ENCODE results near the gene PPP1R18.
"Not testable (repeated sequence)": the region's sequence is repeated elsewhere in the genome, so short reads cannot be mapped to it uniquely, and the experiment has no call there.

The PPP1R18 gene

DNA sequence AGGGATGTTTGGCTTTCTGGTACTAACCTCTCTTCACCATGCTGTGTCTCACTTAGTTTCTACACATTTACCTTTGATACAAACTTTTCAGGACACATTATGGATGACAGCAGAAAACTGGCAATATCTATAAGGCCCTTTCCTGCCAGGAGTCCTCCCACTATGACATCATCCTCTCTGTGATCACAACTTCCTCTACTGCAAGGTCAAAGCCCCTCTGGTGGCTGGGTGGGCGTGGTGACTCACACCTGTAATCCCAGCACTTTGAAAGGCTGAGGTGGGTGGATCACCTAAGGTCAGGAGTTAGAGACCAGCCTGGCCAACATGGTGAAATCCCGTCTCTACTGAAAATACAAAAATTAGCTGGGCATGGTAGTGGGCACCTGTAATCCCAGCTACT is 20.1 kb downstream of the PPP1R18 start:
- DNase-seq (ENCODE audit: low spot score): not testable (repeated sequence)

DNA sequence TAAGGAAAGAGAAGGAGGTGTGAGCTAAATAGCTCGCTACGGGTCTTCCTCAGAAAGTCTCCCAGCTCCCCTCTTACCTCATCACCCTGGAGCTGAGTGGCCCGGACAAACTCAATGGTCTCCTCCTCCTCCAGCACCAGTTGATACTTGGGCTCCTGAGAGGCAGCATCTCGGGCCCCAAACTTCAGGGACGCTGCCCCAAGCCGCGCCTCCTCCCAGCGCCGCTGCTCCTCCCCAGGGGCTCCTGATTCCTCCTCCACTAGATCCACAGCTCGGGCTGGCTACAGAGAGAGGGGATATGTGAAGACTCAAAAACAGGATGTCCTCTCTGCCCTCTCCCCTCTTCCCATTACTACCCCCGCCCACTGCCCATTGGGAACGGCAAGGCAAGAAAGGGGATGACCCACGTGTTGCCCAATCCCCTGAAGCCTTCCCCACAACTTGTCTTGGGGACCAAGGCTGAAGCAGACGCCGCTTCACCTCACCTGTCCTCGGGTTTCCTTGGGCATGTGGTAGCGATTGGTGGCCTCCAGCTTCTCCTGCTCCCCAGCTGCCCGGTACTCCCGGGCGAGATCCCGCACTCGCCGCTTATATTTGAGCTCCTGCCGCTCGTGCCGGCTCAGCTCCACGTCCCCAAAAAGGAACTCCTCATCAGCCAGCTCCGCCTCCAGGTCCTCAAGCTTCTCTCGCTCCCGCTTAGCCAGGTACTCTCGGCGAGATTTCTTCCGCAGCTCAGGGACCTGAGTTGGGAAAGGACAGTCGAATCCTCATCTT is 21.3 kb downstream of the PPP1R18 start:
- DNase-seq (ENCODE audit: low spot score): no peak

DNA sequence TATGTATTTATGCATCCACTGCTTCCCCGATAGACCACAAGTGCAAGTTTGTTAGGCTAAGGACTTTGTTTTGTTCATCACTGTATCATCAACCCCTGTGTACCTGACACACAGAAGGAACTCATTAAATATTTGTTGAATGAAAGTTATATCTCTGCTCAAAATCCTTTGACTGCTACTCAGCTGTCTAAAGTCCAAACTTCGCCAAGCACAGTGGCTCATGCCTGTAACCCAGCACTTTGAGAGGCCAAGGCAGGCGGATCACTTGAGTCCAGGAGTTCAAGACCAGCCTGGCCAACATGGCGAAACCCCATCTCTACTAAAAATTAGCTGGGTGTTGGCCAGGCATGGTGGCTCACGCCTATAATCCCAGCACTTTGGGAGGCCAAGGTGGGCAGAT is 28.5 kb downstream of the PPP1R18 start:
- not testable (repeated sequence) for DNase-seq (ENCODE audit: low spot score)

DNA sequence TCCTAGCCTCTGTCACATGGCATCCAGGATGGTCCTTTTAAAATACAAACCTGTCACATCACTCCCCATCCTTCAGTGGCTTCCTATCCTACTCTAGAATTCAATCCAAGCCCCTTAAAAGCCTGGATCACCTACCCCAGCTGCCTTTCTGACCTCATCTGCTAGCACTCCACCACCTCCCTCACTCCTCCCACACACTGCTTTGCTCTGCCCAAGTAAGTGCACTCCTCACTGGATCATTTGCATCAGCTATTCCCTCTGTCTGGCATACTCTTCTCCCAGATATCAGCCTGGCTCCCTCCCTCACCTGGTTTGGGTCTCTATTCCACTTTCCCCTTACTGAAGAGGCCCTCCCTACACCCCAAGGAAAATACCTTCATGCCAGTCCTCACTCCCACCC is 29.0 kb downstream of the PPP1R18 start:
- DNase-seq (ENCODE audit: low spot score): no peak

DNA sequence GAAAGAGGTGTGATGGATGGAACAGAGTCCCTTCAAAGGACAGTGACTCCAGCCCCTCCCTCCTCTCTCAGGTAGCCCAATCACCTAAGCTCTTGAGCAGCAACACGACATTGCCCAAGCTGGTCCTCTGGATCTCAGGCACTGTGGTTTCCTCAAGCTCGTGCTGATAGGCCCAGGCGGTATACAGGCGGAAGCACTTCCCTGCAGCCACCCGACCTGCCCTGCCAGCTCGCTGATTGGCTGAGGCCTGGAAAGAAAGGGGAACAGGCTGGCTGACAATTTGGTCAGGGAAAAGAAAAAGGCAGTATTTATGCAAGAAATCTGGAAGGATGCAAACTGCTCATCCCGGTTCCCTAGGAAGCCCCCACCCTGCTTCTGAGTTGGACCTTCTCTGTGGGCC is 29.9 kb downstream of the PPP1R18 start:
- DNase-seq (ENCODE audit: low spot score): no peak

DNA sequence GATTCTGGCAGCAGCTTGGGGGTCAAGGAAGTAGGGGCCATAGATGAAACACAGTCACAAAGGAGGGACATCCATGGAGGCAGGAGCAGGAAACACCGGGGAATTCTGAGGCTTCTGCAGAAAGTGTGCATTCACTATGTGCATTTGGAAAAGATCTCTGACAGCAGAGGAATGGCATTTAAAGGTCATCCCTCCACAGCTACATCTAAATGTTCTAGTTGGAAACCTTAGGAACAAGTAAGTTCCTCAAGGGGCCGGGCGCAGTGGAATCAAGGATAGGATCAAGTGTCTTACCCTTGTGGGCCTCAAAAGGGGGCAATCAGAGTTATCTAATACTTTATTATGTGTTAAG is 30.7 kb downstream of the PPP1R18 start:
- no peak for DNase-seq (ENCODE audit: low spot score)

DNA sequence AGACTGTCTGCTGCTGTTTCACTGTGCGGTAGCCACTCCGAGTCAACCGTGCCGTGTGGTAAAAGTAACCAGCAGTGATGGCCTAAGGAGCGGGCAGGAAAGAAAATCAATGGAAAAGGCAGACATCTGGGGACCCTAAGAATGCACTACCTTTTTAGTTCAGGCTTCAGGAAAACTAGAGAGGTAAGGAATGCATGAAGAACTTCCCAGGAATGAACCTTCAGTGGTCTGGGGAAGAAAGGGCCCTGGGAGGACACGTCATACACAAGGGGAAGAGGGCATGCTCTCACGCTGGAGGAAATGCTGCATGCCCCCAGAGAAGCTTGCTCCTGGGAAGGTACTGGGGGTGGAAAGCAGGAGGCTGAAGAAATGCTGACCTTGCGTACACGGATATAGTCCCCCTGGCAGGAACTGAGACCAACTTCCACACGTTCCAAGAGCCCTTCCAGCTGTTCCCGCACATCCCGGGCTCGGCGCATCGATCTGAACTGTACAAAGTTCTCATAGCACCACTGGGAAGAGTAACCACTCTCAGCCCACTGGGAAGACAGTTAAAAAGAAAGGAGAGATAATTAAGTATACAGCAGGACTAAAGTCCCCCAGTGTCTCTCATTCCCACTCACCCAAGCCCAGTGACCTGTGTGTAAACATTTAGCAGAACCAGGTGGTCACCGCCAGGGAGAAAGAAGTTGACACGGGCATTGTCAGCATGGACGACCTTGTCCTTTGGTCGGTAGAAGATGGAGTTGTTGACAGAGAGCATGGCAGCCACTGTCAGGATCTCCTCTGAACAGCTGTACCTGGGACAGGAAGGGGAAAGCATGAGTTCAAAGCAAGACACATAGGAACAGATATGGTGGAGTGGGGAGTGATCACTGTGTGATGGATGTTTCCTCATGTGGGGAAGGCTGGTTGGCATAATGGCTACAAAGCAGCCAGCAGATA is 31.4 kb downstream of the PPP1R18 start:
- no peak for DNase-seq (ENCODE audit: low spot score)

DNA sequence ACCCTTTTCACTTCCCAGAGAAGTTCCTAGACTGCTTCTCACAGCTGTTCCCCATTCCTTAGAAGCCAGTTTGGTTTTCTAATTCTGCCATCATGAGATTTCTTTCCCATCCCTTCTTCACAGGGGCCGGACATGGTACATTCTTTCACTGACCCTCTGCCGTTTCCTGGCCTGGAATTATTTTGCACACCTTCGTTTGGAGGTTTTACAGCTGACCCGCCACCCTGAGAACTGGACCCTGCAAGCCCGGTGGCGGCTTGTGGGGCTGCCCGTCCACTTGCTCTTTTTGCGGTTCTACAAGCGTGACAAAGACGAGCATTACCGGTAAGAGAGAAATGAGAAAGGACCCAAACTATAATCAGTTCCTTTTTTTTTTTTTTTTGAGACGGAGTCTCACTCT is 35.3 kb downstream of the PPP1R18 start:
- DNase-seq (ENCODE audit: low spot score): no peak

DNA sequence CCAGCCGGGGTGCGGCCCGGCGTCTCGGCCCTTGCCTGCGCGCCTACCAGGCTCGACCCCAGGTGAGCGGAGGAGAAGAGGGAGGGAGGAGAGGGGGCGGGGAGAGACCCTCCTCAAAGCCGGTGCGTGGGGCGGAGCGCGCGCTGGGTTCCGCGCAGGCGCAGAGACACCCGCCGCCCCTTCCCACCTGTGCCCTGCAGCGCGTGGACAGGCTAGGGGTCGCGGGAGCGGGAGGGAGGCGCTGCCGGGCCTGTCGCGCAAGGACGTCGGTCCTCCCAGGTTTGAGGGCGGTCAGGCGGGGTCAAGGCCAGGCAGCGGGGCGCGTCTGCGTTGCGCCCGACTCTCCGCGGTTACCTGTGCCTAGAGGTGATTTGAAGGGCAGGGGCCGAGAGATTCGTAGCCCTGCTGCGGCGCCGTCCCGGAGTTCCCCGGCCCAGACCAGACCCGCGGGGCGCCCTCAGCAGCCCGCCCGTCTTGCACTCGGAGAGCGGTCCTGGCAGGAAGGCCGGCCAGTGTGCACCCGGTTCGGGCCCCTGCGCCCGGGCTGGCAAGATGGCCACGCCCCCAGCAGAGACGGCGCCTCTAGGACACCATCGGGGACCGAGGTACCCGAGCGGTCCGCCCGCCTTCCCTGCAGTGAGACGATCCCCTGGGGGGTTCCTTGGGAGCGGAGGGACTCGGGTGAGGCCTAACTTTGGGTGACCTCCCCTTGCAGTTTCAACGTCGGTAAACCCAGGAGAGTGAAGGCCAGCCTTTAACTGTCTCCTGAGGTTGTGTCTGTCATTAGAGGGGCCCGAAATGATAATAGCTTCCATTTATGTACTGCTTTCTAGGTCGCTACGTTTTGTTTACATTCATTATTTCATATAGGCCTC is 39.0 kb downstream of the PPP1R18 start:
- peak; percentile 47 for DNase-seq (ENCODE audit: low spot score)

DNA sequence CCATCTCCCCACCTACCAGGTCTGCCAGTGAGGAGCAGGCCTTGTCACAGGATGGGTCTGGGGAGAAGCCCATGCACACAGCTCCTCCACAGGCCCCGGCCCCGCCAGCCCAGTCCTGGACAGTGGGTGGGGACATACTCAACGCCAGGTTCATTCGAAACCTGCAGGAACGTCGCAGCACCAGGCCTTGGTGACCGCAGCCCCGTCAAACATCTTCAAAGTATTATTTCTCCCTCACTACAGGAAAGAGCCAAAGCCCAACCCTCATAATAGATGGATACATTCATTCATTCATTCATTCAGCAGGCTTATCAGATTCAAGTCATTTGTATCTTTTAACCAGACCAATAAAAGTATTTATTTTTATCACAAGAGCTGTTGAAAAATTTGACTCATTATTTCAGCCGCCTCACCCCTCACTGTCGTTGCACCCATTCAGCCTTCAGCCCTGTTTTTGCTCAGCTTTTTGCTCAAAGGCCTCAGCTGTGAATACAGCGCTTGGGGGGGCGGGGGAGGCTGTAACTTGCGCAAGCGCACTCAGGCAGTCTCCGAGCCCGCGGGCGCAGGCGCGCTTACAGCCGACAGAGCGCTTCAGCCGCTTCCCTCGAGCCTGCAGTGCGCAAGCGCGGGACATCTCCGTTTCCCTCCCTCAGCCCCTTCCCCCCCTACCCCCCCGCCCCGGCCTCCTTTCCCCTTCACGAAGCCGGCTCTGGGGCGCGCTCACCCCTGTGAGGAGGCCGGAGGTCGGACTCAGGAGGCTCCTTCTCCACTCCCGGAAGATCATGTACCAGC is 39.8 kb downstream of the PPP1R18 start, which contains the start of gene C6orf136:
C6orf136 (plus strand) TSS at position 684 of the 792 bp plus-strand sequence; CDS start at position 783, 99 bp downstream.
- DNase-seq (ENCODE audit: low spot score): peak; percentile 94

DNA sequence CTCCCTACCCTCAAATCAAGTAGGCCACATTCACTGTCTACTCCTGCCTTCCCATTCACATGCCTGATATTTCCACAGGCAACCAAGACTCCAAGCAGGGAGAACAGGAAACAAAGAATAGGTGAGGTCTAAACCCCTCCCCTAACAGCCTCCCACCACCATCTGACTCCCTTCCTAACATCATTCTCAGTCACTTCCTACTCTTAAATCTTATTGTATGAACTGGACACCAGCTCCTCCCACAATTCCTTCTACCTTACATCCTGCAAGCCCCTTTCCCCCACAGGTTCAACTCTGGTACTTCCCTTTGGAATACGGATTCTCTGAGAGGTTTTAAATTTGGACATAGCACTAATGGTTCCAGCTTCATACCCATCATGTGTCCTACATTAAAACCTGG is 40.5 kb downstream of the PPP1R18 start:
- no peak for DNase-seq (ENCODE audit: low spot score)

DNA sequence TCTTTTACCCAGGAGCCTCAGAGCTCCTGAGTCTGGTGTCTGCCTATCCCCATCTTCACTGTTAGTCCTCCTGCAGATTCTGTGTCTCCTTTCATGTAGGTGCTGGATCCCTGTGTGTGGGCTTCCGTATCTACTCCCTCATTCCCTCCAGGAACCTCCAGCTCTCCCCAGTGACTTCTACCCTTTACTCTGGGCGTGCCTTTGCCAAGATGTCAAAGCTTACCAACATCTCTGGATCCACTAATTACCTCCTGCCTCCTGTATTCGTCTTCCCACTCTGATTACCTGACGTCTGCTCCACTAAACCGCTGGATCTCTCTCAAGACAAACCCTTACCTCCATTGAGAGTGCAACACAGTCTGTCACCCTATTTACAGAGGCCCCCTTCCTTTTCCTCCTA is 41.7 kb downstream of the PPP1R18 start:
- no peak for DNase-seq (ENCODE audit: low spot score)

DNA sequence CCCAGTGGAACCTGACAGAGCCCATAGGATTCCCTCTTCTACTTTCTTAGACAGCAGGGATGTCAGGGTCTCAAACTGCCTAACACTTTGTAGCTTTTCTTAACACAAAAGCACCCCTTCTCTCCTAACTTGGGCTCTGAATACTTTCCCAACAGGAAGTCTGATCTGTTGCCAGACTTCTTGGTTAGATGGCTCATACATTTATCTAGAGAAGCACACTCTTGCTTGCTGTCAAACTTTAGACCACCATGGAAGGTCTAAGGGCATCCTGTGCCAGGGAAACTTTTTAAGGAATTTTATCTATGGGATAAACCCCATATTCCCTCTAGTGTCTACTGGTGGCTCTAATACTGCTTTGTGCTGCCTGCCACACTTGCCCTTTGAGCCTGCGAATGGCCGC is 42.8 kb downstream of the PPP1R18 start:
- no peak for DNase-seq (ENCODE audit: low spot score)

DNA sequence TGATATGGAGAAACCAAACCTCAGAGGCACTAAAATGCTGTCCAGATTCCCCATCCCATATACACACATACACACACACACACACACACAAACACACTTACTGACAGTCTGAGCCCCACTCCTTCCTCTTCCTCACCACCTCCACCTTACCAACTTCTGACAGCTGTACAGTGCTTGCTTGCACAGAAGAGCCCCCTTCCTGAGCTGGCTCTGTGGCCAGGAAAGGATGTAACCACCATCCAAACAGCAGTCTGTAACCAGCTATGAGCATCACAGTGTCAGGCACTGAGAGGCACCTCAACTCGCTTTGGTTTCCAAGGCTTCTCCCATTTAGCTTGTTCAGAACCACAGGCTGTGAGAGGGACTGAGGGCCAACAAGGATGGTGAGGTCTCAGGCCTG is 45.4 kb downstream of the PPP1R18 start:
- DNase-seq (ENCODE audit: low spot score): no peak

DNA sequence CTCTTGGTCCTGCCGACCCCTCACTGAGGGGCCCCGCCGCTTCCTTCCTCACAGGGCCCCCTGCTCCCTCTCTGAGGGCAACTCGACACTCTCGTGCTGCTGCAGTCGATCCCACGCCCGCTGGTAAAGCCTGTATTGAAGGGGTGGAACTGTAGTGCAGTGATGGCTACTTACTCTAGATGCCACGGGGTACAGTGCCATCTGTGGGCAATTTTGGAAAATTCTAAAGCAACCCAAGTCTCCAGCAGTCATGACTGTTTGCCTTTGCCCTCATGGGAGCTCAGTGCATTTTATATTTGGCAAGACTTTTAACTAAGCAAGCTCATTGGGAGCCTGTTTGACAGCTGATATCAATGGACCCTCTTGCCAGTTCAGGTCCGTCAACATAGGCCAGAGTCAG is 46.0 kb downstream of the PPP1R18 start:
- no peak for DNase-seq (ENCODE audit: low spot score)

DNA sequence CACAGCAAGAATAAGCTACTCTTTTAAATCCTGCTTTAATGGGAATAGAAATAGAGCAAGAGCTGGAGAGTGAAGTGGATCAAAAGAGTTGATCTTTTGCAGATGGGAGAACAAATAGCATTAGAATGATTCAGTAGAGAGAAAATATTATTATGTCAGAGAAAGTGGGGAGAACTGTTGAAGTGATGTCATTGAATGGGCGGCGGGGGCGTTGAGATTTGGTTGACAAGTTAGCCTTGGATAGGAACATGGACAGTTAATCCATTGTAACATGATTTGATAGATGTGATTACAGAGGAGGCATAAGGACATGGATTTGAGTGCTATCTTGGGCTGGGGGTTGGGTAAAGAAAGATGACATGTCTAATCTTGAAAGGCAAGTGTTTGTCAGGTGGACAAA is 50.6 kb downstream of the PPP1R18 start:
- no peak for DNase-seq (ENCODE audit: low spot score)

DNA sequence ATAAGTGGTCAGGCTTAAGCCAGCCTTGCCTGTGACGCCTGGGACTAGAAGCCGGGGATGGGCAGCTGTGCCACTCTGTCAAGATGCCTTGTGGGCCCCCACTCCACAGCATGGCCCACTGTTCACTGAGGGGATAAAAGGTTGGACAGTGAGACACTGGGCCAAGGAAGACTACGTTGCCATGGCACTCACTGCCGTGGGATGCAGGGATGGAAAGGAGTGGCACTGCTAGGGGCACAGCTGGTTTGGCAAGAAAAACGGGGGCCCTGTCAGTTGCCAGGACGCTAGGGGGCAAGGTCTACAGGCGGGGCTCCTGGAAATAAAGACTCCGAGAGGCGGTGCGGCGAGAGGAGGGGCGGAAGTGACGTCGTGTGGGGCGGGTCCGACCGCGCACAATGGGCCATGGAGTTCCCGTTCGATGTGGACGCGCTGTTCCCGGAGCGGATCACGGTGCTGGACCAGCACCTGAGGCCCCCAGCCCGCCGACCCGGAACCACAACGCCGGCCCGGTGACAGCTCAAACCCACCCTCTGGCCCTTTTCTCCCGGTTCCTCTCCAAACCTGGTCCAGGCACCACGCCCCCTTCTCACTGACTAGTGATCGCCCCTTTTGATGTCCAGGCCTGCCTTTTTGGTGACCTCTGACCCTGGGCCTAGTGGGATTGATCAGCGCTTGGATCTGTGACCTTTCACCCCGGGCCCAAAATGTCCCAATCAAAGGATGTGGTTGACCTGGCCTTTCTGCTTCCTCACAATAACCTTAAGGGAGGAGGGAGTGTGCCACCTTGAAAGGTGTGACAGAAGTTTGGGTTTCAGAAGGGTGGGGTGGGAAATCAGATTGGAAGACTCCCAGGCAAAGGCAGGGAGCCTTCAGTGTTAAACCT is 59.7 kb downstream of the PPP1R18 start, which contains the start of gene ATAT1:
ATAT1 (plus strand) TSS at position 391 of the 883 bp plus-strand sequence.
- peak; percentile 90 for DNase-seq (ENCODE audit: low spot score)

All from globus pallidus (tissue), 1 donor.